HS-27A (cell line): ENCODE results near the gene TSPAN7.

Experiments used
- DNase-seq: peaks from one replicate; pipeline ENCODE4 v3.0.0-alpha.2; 2012; ENCODE audit warnings: low read depth, missing footprints

The TSPAN7 gene

DNA sequence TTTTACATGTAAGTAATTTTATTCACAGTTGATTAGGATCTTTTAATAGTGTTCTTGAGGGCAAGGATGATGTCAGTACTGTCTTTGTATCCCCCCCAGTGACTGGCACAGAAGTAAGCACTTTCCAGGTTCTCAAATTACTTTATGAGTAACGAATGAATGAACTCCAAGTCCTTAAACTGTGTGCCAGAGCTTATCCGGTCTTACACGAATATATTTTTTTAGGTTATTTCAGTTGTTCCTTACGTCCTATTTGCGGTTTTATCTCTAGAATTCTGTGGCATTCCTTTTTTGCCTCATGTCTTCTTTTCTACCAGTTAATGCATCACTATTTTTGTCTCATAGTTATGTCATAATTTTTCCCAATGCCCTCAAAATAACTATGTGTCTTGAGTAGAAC lies 133.1 kb downstream of the TSPAN7 start:
- DNase-seq = no peak

DNA sequence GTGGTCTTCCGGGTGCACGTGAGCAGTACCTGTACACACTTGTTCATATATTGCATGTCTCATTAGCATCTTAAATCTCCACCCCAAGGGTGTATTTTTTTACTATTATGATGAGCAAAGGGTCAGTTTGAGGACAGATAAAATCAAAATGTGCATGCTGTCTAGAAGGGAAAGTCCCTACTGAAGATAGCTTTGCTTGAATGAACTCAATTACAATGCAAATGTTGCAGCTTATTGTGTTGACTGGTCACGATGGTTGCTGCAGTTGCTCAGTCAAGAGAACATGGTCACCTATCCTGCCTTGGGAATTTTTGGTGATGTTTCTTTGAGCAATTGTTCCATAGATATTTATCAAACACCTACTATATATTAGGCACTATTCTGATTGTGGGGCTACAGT lies 136.1 kb downstream of the TSPAN7 start:
- DNase-seq = no peak

DNA sequence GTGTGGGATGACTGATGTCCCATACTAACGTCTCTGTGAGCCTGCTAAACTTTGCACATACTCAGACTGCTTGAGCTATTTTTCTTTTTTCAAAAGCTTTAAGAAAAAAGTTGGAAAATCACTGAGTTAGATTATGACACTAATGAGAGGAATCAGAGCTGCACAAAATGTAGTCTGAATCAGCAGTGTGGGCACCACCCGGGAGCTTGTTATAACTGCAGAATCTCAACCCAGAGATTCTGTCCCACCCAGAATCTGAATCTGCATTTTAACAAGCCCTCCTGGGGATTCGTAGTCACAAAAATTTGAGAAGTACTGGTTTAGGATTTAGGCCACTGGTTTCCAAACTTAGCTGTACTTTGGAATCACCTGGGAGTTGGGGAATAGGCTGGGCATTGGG lies 137.8 kb downstream of the TSPAN7 start:
- DNase-seq = no peak

DNA sequence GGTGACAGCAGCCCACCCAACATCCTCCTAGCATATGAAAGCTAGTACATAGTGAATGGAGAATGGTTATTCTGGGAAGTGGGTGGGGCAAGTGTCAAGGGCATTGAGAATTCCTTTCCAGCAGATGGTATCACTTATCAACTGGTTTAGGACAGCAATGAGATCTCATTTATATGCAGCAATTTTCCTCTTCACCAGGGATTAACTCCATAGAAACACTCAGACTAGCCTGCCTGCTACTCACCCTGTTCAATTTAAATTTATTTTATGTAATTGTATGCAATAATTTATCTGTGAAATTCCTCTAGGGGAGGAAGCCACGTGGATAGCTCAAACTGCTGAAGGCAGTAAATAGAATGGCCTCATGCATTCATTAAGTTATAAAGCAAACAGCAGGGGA lies 138.4 kb downstream of the TSPAN7 start:
- no peak for DNase-seq

DNA sequence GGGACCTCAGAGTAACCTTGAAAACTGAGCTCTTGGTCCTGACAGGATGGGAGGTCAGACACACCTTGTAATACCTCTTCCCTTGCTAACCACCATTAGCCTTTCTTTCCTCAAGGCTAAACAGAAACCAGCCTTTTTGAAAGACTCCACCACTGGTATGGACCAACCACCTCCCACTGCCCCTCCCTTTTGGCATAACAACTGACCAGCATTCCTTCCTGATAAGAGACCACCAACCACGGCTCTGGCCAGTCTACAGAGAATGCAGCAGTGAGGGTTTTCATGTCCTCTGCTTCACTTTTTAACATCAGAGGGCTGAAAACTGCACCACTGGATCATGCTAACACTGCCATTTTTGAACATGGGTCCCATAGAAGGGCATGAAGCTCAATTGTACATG lies 139.7 kb downstream of the TSPAN7 start:
- DNase-seq = no peak

DNA sequence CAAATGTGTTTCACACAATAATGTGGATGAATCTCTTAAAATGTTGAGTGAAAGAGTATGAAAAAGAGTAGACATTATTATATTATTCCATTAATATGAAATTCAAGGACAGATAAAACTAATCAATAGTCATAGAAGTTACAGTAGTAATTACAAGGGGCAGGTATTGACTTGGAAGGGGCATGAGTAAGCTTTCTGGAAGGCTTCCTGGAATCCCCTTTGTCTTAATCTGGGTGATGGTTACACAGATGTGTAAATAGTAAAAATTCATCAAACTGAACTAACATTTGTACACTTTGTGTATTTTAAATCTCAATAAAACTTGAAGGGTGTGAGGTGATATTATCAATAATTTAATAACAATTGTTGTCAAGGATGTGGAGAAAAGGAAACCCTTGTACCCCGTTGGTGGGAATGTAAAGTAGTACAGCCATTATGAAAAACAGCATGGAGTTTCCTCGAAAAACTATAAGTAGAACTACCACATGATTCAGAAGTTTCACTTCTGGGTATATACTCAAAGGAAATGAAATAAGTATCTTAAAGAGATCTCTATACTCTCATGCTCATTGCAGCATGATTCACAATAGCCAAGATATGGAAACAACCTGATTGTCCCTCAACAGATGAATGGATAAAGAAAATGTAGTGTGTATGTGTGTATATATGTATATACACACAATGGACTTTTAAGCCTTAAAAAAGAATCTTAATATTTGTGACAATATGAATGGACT lies 143.0 kb downstream of the TSPAN7 start:
- DNase-seq = no peak

DNA sequence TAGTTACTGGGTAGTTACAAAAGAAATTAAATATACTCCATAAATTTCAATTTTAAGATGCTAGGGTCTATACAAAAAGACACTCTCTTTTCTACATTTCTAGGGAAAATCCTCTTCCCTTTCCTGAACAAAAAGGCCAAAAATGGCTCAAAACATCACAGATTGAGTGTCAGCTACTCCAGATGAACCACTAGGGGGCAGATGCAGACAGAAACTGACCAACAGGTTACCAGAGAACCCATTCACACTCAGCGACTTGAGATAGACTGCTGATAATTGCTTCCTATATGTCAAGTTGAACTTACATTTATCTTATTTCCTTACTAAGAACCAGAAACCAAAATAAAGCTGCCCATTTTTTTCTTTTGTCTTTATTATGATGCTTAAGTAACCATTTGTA lies 156.5 kb downstream of the TSPAN7 start:
- DNase-seq = no peak

DNA sequence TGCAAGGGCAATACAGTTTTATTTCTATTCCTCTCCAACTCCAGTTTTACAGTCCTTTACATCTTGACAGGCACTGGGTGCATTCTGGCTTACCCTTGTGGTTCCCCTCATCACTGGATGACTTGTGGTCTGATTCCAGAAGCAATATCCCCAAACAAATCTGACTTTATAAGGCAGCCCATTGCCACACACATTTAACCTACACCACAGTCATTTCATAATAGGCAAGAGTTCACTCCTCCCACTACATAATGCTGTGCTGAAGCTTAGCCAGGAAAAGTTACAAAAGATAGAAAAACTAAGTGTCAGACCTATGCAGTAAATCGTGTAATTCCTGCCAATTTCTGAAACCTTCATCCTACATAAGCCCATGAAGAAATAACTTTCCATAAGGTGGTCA lies 157.0 kb downstream of the TSPAN7 start:
- no peak for DNase-seq

DNA sequence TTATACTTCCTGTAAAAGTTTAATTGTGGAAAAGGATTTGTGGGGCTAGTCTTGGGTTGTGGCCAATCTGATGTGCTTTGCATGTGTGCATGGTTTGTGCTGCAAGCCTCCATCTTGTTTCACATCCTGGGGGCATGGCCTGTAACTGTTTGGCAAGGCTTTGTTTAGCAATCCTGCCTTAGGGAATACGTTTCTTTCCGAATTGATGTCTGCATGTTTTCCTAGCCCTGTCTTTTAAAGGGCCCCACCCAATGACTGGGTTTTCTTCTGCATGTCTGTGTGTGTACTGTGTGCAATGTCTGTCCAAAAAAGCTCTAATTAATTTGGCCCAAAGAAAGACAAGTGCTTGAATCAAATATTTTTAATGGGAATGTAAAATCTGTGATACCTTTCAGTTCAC lies 165.3 kb downstream of the TSPAN7 start:
- no peak for DNase-seq

DNA sequence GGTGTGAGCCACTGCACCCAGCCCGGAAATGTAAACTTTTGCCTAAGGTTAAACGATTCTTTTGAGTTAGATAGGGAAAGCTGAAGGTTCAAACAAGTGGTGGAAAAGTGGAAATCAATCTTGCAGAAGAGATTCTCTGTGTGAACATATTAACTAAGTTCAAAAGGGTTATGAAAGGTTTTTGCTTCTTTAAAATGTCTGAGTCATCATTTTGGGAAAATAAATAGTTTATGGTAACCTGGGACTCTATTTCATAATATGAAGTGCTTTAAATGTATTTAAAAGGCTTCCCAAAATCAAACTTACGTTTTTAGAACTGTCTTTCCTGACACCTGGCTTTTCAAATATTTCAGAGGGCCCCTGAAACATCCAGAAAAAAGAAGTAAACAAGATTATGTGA lies 166.3 kb downstream of the TSPAN7 start:
- DNase-seq = no peak

DNA sequence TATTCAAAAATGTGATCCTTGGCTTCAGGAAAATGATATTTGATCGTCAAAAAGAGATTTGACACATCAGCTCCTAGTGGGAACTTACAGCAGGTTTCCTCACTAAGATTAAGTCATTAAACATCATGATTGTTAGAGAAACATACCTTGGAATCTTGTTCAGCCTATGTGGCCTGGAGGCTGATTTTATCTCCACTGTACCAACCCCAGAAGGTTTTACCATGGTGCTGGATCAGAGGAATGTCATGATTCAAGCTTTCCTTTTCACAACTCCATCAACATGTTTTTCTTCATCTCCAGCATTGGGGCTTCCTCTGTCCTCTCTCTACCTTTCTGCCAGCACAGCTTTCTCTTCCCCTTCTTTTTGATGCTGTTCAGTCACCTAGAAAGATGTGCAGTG lies 171.5 kb downstream of the TSPAN7 start:
- DNase-seq = no peak
